Measurements from ENCODE around the gene CNTN6.

- TF ChIP-seq CTCF (IDR thresholded peaks at IDR 0.05; ENCODE audit: low read depth, low read length, poor library complexity, severe bottlenecking) (no peak), EZH2phosphoT487 (IDR thresholded peaks at IDR 0.05; ENCODE audit: borderline replicate concordance, low read length) (no peak)
Observed at GRCh38 chr3:1288805-1289494, 196.1 kb downstream of the CNTN6 start.
